ENCODE results near the gene EVX2. TPM values are rescaled to one million over a fixed set of nuclear protein-coding genes. Genes with fewer than 3 reads are reported as not detected.

The EVX2 gene
- total and polyA plus RNA-seq, 2 of the 4 experiments (the other 2 are of a cell fraction), result not detected

- Histone ChIP-seq H3K18ac (ENCODE audit: low read depth, low read length) (no peak overlapping the region), H2BK15ac (ENCODE audit: low read depth, low read length) (no peak overlapping the region), H3K14ac (replicated peaks; ENCODE audit: low read depth, low read length) (no peak overlapping the region), H3K4me1 (ENCODE audit: control insufficient read depth, insufficient read depth, low read length) (peaks cover 3% of the 10 kb centered on the region; the same call in 1 of the 2 replicates), H3K27ac (ENCODE audit: insufficient read depth, low read length) (no peak overlapping the region), H3K23ac (ENCODE audit: low read depth, low read length) (no peak overlapping the region), H3K4me2 (ENCODE audit: low read depth, low read length) (no peak overlapping the region), H3K4ac (ENCODE audit: low read depth, low read length) (no peak overlapping the region), H2AK5ac (ENCODE audit: low read depth, low read length) (no peak overlapping the region), H2AK9ac (replicated peaks; ENCODE audit: low read depth, low read length, poor library complexity) (no peak overlapping the region), H2BK120ac (ENCODE audit: low read depth, low read length) (no peak overlapping the region), H3K9me3 (ENCODE audit: control insufficient read depth, insufficient read depth, low read length) (peaks cover 1% of the 10 kb centered on the region), H4K5ac (ENCODE audit: low read depth, low read length) (no peak overlapping the region), H2BK20ac (ENCODE audit: low read depth, low read length) (no peak overlapping the region), H3K36me3 (ENCODE audit: control insufficient read depth, insufficient read depth, low read length) (no peaks in the 10 kb centered on the region), H3K4me3 (ENCODE audit: insufficient read depth, low read depth, low read length) (no peak overlapping the region), H4K91ac (ENCODE audit: insufficient read depth, low read depth, low read length) (no peak overlapping the region), H2BK5ac (ENCODE audit: low read depth, low read length, poor library complexity, severe bottlenecking) (no peak overlapping the region), H3K9me1 (ENCODE audit: insufficient read depth, low read length) (no peaks in the 10 kb centered on the region), H2AFZ (replicated peaks; ENCODE audit: low read length, poor library complexity) (no peak overlapping the region), H4K8ac (ENCODE audit: low read depth in 2 of 2, low read length in 2 of 2) (no peak overlapping the region), H4K20me1 (ENCODE audit: insufficient read depth, low read length) (no peaks in the 10 kb centered on the region), H3K56ac (ENCODE audit: extremely low read depth, insufficient read depth, low read length) (no peak overlapping the region), H3K9ac (ENCODE audit: low read depth, low read length) (no peak overlapping the region), H3K27me3 (ENCODE audit: control insufficient read depth, insufficient read depth, low read length) (peaks cover 93% of the 10 kb centered on the region), H3K79me1 (ENCODE audit: low read depth in 1 of 2, low read length in 2 of 2) (no peaks in the 10 kb centered on the region)
- dilution Hi-C loops (cut with HindIII; ENCODE audit: low sequenced_read_pairs, unreplicated experiment) (no loop called here), in situ Hi-C loops (cut with MboI; ENCODE audit: low sequenced_read_pairs) (loop anchor here (10.0 to 25.0 kb wide), 4 partner anchors 414 to 1361 kb away; no protein-coding TSS in a partner anchor), intact Hi-C loops (cut with micrococcal nuclease) (loop anchor here (5.0 to 10.0 kb wide), 3 partner anchors 846 to 1394 kb away; no protein-coding TSS in a partner anchor)
- WGBS, 2 experiments (ENCODE audit: extremely low coverage in 2 of 2, insufficient read length in 1 of 2), result no CpG with 5 or more reads among the region's 35 CpGs
- ATAC-seq (ENCODE audit: low read depth) (no peak), DNase-seq (no peak)
- CTCF ChIA-PET, result interaction anchor here (0.8 to 3.9 kb wide), 6 partner anchors 10 to 847 kb away, joined by 3 to 13 read pairs (median 6); no protein-coding TSS in a partner anchor
- no TSS peak for BruUV-seq (replicated peaks)
- POLR2A ChIA-PET (ENCODE audit: unreplicated experiment), result no interaction called here
- no peak for TF ChIP-seq NFE2L2 (IDR thresholded peaks at IDR 0.05; ENCODE audit: low read depth, low read length)
- no peak for TF ChIP-seq CEBPB (IDR thresholded peaks at IDR 0.05; ENCODE audit: low read depth, low read length)
- no peak for TF ChIP-seq MAZ (IDR thresholded peaks at IDR 0.05; ENCODE audit: borderline replicate concordance, low read depth, low read length)
- TF ChIP-seq RCOR1 (IDR thresholded peaks at IDR 0.05; ENCODE audit: insufficient replicate concordance, low read length), result no peak
- TF ChIP-seq FOS (IDR thresholded peaks at IDR 0.05; ENCODE audit: low read depth, low read length), result no peak
- no peak for TF ChIP-seq ELK1 (IDR thresholded peaks at IDR 0.05; ENCODE audit: borderline replicate concordance, low read depth, low read length)
- TF ChIP-seq BHLHE40 (IDR thresholded peaks at IDR 0.05; ENCODE audit: low read depth, low read length), result no peak
- no peak for TF ChIP-seq POLR2A (IDR thresholded peaks at IDR 0.05; ENCODE audit: low read depth, low read length)
- TF ChIP-seq SMC3 (IDR thresholded peaks at IDR 0.05; ENCODE audit: low read depth, low read length), result no peak
- TF ChIP-seq RFX5 (IDR thresholded peaks at IDR 0.05; ENCODE audit: low read depth, low read length), result no peak
- no peak for TF ChIP-seq RAD21 (IDR thresholded peaks at IDR 0.05; ENCODE audit: low read length)
- TF ChIP-seq MXI1 (IDR thresholded peaks at IDR 0.05; ENCODE audit: borderline replicate concordance, low read depth, low read length), result no peak
- TF ChIP-seq, protein P1, sequence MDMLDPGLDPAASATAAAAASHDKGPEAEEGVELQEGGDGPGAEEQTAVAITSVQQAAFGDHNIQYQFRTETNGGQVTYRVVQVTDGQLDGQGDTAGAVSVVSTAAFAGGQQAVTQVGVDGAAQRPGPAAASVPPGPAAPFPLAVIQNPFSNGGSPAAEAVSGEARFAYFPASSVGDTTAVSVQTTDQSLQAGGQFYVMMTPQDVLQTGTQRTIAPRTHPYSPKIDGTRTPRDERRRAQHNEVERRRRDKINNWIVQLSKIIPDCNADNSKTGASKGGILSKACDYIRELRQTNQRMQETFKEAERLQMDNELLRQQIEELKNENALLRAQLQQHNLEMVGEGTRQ (IDR thresholded peaks at IDR 0.05; ENCODE audit: low read depth, low read length), result no peak
- TF ChIP-seq CTCF (conservative IDR thresholded peaks at IDR 0.05; ENCODE audit: low read depth, low read length), result no peak
- TF ChIP-seq MAFK (IDR thresholded peaks at IDR 0.05; ENCODE audit: low read depth, low read length), result no peak
These were observed 14.8 kb upstream of the EVX2 start for GRCh38 chr2:176098366-176099158.

Measured in IMR-90 (cell line).